HPDE6-E6E7 (cell line): ENCODE measurements around the gene OR13J1.
"Not testable (repeated sequence)": the region's sequence is repeated elsewhere in the genome, so short reads cannot be mapped to it uniquely, and the experiment has no call there.

Experiments
- DNase-seq: peaks from one replicate; pipeline ENCODE4 v3.0.0; 2011; ENCODE audit warnings: missing footprints; ENCODE audit errors: extremely low spot score

The OR13J1 gene, protein sequence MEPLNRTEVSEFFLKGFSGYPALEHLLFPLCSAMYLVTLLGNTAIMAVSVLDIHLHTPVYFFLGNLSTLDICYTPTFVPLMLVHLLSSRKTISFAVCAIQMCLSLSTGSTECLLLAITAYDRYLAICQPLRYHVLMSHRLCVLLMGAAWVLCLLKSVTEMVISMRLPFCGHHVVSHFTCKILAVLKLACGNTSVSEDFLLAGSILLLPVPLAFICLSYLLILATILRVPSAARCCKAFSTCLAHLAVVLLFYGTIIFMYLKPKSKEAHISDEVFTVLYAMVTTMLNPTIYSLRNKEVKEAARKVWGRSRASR

DNA sequence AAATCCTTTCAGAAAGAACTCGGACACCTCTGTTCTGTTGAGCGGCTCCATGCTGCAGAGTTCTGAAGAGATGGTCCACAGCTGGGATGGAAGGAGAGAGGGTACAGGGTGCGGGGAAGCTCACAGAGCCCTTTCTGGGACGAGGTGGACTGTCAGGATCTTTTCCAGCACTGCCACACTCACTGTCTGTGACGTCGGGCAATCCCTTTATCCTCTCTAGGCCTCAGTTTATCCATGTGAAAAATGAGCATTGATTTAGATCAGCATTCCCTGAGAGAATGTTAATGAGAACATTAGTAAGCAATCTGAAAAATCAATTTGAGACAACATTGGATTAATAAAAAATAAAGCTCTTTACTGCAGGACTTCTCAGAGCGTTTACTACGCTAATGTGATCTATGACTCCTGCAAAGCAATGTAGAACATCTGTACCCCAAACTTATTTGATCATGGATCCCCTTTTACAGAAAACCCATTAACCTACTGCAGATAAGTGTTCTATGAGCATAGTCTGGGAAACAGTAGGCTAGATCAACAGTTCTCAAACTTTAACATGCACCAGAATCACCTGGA is at the start of gene OR13J1:
TSS of gene OR13J1 (minus strand) at position 51 of the 573 bp plus-strand sequence. CDS start at position 51, 0 bp downstream.
- DNase-seq: no peak

DNA sequence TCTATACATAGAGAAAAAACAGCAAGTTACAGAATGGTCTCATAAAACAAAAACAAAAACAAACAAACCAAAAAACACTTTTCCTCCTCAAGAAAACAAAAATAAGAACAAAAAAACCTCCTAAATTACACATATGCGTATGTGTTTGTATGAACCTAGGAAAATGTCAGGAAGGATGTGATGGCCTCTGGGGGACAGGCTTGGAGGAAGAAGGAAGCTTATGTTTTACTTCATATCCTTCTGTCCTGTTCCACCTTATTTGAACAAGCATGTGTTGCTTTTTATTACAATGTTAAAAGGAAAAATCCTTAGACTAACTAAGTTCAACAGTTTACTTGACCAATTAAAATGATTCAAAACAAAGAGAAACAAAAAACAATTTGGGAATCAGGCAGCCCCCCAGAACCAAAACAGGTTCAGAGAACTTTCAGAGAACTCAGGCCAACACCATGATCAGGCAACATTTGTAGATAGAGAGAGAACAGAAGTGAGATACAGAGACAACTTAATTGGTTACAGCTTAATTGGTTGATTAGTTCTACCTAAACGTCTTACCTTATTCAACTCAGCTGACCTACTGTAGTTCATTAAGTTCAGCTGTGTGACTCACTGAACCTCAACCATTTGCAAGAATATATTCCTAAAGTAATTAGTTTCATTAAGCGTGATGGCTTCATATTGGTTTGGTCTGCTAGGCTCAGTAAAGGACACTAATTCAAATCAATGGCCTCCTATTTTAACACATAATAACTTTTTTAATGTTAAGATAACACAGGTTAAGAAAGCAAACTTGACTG is 49.2 kb upstream of the OR13J1 start:
- DNase-seq: no peak

DNA sequence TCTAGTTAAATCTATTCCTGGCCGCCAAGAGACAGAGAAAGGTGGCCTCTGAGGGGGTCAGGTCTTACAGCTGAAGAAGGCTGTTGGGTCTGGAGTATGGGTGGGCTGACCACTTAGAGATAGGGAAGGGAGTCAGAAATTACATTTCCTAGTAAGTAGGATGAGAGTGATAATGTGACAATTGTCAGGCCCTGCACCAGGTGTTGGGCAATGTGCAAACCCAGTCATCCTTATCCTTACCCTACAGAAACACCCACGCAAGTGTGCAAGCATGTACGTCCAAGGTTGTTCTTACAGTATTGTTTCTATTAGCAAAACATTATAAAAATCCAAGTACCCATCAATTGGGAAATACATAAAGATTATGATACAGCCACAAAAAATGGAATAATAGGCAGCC is 48.6 kb upstream of the OR13J1 start:
- DNase-seq: no peak

DNA sequence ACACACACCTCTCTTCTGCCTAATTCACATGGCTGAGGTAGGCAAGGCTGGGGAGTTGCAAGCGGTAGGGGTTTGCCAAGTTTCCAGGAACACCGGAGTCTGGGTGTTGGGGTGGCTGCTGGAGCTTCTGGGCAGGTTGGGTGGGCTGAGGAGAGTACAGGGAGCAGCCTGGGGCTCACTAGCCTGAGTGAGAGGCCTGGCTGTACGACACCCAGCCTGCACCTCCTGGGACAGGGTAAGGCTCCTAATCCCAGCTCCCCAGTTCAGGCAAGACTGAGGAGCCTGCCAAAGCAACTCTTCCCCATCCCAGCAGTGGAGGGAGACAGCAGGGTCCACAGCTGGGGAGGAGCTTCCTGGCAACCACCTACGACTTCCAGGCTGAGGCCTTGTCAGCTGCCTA is 47.1 kb upstream of the OR13J1 start:
- DNase-seq: no peak

DNA sequence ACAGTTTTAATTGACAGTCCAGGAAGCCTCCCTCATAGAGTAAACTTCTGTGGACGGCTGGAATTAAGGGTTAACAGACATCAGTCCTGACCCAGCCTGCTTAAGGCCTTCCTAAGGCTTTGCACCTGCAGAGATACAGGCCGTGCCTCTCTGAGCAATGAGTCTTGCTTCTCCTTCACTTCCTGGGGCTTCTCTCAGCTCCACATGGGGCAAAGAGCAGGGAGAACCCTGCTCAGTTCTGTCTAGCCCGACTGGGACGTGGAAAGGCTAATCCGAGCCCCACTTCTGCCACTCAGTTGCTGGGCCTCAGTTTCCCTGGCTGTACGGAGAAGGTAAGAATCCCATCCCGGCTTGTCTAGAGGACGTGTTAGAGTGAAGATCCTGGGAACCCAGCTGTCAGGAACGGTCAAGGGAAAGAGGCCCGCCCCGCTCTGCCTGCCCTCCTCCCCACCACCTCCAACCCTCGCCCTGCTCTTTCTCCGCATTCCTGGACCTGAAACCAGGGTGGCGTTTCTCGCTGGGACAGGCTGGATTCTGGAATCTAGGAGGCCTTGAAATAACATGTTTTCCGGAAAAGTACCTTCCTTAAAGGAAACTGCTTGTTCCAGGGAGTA is 45.6 kb upstream of the OR13J1 start:
- no peak for DNase-seq

DNA sequence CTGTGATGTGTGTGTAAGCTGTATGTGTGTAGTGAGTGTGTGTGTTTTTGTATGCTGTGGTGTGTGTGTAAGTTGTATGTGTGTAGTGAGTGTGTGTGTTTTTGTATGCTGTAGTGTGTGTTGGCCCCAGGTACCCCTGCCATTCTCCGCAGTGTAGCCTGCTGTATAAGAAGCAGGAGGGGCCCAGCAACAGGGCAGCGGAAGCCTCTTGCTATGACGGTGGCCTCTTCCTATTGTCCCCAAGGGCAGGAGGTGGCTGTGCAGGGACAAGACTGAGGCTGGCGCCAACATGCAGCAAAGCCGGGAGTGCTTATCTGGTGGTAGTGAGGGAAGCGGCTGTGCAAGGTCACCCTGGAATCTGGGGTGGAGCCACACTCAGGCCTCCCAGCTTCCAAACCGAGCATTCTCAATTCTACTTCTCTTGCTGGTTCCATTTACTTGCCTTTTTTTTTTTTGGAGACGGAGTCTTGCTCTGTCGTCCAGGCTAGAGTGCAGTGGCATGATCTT is 44.2 kb upstream of the OR13J1 start:
- DNase-seq: no peak

DNA sequence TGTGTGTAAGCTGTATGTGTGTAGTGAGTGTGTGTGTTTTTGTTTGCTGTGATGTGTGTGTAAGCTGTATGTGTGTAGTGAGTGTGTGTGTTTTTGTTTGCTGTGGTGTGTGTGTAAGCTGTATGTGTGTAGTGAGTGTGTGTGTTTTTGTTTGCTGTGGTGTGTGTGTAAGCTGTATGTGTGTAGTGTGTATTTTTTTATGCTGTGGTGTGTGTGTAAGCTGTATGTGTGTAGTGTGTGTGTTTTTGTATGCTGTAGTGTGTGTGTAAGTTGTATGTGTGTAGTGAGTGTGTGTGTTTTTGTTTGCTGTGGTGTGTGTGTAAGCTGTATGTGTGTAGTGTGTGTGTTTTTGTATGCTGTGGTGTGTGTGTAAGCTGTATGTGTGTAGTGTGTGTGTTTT is 43.2 kb upstream of the OR13J1 start:
- not testable (repeated sequence) for DNase-seq

DNA sequence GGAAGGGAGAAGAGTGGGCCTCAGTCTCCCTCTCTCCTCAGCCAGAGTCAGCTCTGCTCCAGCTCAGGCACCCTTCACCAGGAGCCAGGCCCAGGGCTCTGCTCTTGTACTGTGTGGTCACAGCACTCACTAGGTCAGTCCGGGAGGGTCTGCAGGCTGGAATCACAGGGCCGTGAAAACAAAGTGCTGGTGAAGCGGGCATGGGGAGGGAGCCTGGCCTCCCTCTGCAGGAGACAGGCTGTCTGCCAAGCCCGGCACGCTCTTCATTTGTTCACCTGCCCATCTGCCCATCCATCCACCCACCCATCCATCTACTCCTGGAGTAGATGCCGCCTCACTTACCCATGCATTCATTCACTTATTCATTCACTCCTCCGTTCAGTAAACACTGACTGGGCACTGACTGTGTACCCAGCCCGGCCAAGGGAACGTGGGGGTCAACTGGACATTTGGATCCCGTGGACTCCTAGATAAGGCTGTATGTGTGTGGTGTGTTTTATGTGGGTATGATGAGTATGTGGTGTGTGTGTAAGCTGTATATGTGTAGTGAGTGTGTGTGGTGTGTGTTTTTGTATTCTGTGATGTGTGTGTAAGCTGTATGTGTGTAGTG is 42.7 kb upstream of the OR13J1 start:
- DNase-seq: no peak

DNA sequence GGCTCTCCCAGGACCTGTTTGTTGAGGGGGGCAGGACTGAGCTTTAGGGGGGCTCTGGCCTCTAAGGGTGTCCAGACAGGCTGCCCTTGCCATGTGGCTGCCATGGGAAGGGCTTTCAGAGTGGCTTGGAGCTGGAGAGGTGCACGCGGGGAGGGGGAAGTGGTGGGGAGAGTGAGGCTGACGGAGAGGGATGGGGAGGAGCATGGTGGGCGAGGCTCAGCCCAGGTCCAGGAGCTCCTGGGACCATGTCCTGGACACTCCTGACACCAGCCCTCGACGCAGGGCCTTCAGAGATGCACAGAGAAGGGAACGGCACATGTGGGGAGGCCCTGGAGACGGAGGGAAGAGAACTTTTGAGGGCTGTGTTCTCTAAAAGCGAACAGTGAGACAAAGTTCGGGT is 41.5 kb upstream of the OR13J1 start:
- no peak for DNase-seq

DNA sequence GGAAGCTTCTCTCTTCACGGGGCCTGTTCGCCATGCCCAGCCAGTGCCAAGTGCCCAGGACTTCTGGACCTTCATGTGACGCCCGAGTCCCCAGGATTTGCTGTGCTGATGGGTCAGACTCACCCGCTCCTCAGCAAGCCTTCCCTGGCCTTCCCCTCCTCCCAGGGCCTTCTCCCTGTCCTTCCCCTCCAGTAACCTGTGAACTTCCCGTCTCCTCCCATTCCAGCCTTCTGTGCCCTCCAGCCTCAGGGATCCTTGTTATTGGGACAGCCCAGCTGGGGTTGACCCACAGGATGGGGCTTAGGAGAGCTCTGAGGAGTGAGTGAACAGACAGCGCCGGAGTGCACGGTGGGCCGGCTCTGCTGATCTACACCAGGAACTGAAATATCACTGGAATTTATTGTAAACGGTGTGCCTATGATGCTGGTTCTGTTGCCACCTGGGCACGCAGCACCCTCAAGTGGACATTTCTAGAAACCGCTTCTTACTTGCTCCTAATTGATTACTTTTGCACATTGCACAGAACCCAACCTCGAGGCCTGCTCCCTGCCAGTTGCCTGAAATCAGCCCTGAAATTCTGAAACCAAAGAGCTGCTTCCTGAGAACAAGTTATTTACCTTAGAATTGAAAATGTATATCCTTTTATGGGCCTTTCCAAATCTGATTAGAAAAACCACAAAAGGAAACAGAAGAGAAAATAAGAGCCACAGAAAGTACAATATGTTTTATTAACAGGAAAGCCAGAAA is 40.6 kb upstream of the OR13J1 start:
- peak; percentile 61 for DNase-seq

DNA sequence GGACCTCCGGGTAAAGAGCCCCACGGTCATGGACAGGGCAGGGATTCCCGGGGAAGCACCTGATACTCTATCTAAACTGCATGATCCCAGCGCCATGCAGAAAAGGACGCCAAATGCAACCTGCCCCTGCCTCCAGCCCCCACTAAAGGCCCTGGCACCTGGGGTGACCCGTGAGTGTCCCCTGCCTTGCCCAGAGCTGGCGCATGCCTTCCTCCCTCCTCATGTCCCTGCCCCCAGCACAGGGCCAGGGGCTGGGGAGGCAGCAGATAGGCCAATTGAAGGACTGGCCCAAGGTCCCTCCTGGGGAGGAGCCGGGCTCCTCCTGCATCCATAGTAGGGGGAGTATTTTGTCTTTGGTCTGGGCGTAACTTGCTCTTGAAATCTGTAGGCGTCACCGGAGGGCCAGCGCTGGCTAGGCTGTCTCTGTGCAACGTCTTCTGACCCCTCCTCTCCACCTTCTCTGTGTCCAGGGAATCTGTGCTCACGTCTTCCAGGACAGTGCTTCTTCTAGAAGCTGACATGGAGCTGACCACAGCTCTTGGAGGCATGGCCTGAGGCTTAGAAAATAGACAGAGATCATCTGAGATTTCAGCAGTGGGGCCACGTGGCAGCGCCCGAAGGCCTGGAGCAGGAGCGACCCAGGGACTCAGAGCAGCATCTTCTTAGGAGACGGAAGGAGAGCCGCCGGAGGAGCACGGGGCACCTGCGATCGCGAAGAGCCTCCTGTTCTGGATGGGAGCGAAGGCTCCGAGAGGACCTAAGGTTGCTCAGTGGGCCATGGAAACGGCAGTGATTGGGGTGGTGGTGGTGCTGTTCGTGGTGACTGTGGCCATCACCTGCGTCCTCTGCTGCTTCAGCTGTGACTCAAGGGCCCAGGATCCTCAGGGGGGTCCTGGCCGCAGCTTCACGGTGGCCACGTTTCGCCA is 39.7 kb upstream of the OR13J1 start:
- DNase-seq: no peak

DNA sequence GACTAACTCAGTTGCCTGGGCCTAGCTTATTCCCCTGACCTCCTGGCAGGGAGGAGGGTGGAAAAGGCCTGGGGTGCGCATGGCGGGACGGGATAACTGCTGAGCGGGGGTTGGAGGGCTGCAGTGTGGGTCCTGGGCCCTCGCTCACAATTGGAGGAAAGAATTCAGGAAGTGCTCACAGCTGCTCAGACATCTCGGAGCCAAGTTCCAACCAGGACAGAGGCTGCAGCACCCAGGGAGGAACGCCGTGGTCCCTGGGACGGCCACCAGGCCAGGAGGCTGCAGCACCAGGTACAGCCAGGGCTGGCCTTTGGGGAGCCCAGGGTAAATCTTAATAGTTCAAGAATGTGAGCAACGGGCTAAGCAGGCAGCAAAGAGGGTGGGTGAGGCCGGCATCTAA is 39.1 kb upstream of the OR13J1 start, which contains the start of gene SPAAR:
TSS of gene SPAAR (plus strand) at position 217 of the 400 bp plus-strand sequence. CDS start 974 bp downstream, outside the sequence.
- DNase-seq: no peak

DNA sequence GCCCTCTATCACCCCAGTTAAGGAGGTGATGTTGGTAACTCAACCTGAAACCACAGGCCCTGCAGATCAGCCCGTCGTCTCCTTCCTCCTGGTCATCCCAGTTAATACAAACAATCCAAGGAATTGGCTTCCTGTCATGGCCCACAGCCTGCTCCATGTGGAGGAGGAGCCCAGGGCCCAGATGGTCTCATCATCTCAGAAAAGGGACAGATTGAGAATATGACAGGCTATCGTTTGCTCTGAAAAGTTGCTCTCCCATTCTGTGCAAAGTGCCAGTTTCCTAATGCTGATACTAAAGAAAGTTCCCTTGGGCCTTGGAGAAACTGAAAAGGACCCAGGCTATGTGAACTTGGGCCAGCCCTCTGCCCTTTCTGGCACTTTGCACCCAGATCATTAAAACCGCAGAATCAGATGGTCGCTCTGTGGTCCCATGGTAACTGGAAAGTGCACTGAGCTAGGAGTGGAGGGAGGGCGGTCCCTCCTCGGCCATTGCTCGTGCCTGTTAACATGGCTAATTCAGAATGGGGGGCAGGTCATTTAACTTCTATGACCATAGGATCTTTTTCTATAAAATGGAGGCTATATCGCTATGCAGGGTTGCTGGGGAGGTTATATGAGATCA is 38.4 kb upstream of the OR13J1 start:
- DNase-seq: no peak

DNA sequence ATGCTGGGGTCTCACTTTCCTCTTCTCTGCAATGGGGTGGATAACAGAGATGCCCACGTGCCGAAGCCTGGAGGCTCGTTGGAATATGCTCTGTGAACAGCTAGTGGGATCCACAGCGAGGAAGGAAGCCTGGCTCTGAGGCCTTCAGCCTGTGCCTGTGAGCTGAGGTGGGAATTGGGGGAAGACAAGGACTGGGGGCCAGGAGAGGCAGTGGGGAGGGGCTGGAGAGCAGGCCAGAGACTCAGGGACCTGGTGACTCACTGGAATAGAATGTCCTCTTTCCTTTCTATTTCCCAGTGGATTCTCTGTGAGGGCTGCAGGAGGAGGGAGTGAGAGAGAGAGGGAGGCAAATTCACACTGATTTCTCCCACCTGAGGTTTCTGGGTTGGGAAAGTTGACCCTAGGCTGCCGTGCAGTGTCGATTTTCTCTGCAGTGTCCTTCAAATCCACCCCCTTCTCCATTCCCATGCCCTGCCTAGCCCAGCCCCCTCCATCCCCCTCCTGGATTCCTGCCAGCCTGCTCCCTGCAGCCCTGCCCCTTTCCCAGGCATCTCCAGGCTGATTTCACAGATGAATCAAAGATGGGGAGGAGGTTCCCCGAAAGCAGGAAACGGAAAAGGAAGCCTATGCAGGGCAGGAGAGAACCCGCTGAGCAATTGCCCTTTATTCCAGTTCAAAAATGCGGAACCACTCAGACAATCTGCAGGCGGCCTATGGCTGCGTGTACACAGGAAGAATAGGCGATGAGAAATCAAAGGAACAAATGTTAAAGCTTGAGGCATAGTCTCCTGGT is 37.7 kb upstream of the OR13J1 start:
- DNase-seq: peak; percentile 71

DNA sequence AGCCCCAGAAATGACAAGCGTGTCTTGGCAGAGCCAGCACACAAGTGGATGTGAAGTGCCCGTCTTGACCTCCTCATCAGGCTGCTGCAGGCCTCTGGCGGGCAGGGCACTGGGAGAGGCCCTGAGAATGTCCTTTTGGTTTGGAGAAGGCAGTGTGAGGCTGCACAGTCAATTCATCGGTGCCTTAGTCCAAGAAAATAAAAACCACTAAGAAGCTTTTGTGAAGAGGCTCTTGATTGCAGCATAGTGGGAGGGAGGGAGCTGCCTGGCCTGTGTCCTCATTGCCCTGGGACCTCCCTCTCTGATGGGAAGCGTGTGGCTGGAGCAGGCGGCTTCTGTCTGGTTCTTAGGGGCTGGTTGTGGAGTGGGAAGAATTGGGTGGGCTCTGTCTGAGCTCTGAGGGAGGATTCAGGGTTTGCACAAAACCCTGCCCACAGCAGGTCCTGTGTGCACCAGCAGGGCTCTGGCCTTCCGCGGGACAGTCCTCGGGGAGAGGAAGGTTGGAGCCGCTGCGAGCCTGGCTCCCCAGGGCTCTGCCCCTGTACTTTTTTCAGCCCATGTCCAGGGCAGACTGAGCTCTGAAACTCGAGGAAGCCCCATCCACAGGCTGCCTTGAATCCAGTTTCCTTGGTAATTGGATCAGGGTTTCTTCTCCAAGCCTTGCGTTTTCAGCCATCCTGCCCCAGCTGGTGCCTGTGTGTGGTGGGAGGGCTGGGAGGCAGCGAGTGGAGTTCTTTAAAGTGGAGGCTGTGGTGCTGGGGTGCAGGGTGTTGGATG is 36.9 kb upstream of the OR13J1 start:
- DNase-seq: no peak

DNA sequence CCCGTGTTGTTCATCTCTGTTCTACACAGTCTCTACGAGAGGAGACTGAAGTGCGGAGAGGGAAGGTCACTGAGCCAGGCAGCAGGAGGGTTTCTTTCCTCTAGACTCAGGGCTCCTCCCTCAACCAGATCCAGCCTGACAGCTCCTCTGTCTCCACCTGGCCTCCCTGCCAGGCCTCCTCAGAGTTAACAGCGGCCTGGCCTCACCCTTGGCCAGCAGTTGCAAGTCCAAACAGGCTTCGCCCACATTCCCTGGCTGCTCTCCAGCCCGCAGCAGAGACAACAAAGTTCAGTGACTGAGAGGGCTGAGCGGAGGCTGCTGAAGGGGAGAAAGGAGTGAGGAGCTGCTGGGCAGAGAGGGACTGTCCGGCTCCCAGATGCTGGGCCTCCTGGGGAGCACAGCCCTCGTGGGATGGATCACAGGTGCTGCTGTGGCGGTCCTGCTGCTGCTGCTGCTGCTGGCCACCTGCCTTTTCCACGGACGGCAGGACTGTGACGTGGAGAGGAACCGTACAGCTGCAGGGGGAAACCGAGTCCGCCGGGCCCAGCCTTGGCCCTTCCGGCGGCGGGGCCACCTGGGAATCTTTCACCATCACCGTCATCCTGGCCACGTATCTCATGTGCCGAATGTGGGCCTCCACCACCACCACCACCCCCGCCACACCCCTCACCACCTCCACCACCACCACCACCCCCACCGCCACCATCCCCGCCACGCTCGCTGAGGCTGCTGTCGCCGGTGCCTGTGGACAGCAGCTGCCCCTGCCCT is 35.9 kb upstream of the OR13J1 start, which contains the start of gene HRCT1:
TSS of gene HRCT1 (plus strand) at position 291 of the 768 bp plus-strand sequence. CDS start at position 377, 86 bp downstream.
- DNase-seq: peak; percentile 80
